ENCODE measurements around the gene CFHR4.
"Not testable (repeated sequence)": the region's sequence is repeated elsewhere in the genome, so short reads cannot be mapped to it uniquely, and the experiment has no call there.

DNA sequence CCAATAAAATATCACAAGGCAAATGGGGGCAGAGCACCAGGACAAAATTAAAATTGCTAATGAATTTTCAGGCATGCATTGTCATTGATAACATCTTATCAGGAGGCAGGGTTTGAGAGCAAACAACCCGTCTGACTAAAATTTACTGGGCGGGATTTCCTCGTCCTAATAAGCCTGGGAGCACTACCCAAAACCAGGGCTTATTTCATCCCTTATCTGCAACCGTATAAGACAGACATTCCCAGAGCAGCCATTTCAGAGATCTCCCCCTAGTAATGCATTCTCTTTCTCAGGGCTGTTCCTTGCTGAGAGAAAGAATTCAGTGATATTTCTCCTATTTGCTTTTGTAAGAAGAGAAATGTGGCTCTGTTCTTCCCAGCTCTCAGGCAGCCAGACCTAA lies 1.3 kb upstream of the CFHR4 start:
- TF ChIP-seq, protein P1, sequence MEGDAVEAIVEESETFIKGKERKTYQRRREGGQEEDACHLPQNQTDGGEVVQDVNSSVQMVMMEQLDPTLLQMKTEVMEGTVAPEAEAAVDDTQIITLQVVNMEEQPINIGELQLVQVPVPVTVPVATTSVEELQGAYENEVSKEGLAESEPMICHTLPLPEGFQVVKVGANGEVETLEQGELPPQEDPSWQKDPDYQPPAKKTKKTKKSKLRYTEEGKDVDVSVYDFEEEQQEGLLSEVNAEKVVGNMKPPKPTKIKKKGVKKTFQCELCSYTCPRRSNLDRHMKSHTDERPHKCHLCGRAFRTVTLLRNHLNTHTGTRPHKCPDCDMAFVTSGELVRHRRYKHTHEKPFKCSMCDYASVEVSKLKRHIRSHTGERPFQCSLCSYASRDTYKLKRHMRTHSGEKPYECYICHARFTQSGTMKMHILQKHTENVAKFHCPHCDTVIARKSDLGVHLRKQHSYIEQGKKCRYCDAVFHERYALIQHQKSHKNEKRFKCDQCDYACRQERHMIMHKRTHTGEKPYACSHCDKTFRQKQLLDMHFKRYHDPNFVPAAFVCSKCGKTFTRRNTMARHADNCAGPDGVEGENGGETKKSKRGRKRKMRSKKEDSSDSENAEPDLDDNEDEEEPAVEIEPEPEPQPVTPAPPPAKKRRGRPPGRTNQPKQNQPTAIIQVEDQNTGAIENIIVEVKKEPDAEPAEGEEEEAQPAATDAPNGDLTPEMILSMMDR (conservative IDR thresholded peaks at IDR 0.05) = not testable (repeated sequence)
- not testable (repeated sequence) for TF ChIP-seq EZH2 (IDR thresholded peaks at IDR 0.05; ENCODE audit: low read depth)
